DMS79 (cell line): ENCODE data around the gene MAN1C1.

Source experiments
- DNase-seq: peaks from one replicate; lab custom pipeline; 2025; lab: John Stamatoyannopoulos, UW

MAN1C1 gene

GRCh38 chr1:25765136-25765922 is 148.7 kb downstream of the MAN1C1 start:
- DNase-seq, result no peak

GRCh38 chr1:25765923-25766589 is 149.5 kb downstream of the MAN1C1 start:
- DNase-seq, result peak; percentile 88

GRCh38 chr1:25766721-25767436 is 150.3 kb downstream of the MAN1C1 start:
- DNase-seq, result peak; percentile 66

GRCh38 chr1:25767437-25767770 is 150.8 kb downstream of the MAN1C1 start:
- no peak for DNase-seq

- DNase-seq, result no peak
Measured at GRCh38 chr1:25768999-25769398, 152.4 kb downstream of the MAN1C1 start.

- no peak for DNase-seq
Measured at GRCh38 chr1:25769625-25770383, 153.2 kb downstream of the MAN1C1 start.

- no peak for DNase-seq
Measured at GRCh38 chr1:25770541-25771220, 154.1 kb downstream of the MAN1C1 start.

GRCh38 chr1:25771221-25772114 is 154.9 kb downstream of the MAN1C1 start:
- peak; percentile 59 for DNase-seq

- no peak for DNase-seq
Measured at GRCh38 chr1:25772164-25772563, 155.6 kb downstream of the MAN1C1 start.

- no peak for DNase-seq
Measured at GRCh38 chr1:25772692-25773245, 156.2 kb downstream of the MAN1C1 start.

- no peak for DNase-seq
Measured at GRCh38 chr1:25773441-25774125, 157.0 kb downstream of the MAN1C1 start.

GRCh38 chr1:25774206-25774803 is 157.7 kb downstream of the MAN1C1 start:
- DNase-seq, result no peak

- peak; percentile 72 for DNase-seq
Measured at GRCh38 chr1:25774921-25775771, 158.6 kb downstream of the MAN1C1 start.

- DNase-seq, result no peak
Measured at GRCh38 chr1:25779388-25779787, 162.8 kb downstream of the MAN1C1 start.

- DNase-seq, result no peak
Measured at GRCh38 chr1:25779894-25780293, 163.3 kb downstream of the MAN1C1 start.

GRCh38 chr1:25780318-25781129 is 163.9 kb downstream of the MAN1C1 start:
- DNase-seq, result peak; percentile 29

GRCh38 chr1:25781130-25781433 is 164.5 kb downstream of the MAN1C1 start:
- DNase-seq, result no peak
